ENCODE measurements around the gene TINCR.
"Not testable (repeated sequence)": the region's sequence is repeated elsewhere in the genome, so short reads cannot be mapped to it uniquely, and the experiment has no call there.

Gene TINCR

DNA sequence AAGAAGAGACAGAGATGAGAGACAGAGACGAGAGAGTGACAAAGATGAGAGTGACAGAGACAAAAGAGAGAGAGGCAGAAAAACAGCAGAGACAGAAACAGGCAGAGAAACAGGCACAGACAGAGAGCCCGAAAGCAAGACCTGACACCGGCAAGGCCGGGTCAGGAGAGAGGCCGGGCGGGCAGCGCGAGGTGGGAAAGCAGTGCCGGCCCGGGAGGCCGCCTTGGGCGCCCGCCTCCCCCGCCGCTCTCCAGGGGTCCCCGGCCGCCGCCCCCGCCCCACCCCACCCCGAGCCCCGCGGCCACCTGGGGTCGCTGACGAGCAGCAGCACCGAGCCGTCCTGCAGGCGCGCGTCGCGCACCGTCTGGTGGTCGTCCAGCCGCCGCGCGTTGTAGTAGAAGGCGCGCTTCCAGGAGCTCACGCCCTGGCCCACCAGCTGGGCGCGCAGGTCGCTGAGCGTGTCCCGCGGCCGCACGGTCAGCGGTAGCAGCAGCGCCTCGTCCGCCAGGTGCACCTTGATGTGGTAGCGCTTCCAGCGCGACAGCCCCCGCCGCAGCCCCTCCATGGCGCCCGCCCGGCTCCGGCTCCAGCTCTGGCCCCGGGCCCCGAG lies at the start of gene TINCR:
TINCR (minus strand) TSS at position 594 of the 610 bp plus-strand sequence.
- peaks cover 19 to 20% of the 10 kb centered on the region in 2 donors for H3K27me3 ChIP-seq (ENCODE audit: control insufficient read depth in 1 of 2, insufficient read depth in 2 of 2, low read length in 2 of 2)
- no peaks in the 10 kb centered on the region for H3K4me1 ChIP-seq (ENCODE audit: control insufficient read depth in 1 of 2, insufficient read depth in 2 of 2, low read length in 2 of 2)
- H3K36me3 ChIP-seq (ENCODE audit: control insufficient read depth in 1 of 2, insufficient read depth in 2 of 2, low read length in 2 of 2) = no peaks in the 10 kb centered on the region
- no peak within 1 kb of the TSS for H3K4me3 ChIP-seq (ENCODE audit: low read depth in 1 of 2, low read length in 2 of 2)
- no peak within 1 kb of the TSS for H3K27ac ChIP-seq (ENCODE audit: low read depth, low read length)
- no peak within 1 kb of the TSS for H3K9ac ChIP-seq (ENCODE audit: low read depth in 1 of 2, low read length in 2 of 2)
- no peaks in the 10 kb centered on the region for H3K9me3 ChIP-seq (ENCODE audit: control insufficient read depth in 1 of 2, low read length in 2 of 2)

DNA sequence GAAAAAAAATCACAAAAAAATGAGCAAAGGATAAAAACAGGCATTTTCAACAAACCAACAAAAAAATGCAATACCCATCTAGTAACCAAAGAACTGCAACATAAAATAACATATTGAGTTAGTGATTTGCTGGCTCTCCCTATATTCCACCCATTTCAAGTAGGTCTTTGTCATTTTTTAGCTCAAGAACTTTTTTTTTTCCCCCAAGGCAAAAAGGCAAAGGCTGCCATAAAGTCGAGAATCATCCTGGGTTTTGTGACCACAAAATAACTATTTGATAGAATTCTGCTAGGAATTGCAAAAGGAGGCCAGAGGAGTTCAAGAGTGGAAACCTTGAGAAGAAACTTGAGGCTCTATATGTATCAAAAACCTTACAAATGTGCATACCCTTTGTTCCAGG lies 49.3 kb upstream of the TINCR start:
- H3K9ac ChIP-seq (ENCODE audit: low read depth in 1 of 2, low read length in 2 of 2) = no peak overlapping the region
- no peak overlapping the region for H3K27ac ChIP-seq (ENCODE audit: low read depth, low read length)
- H3K36me3 ChIP-seq (ENCODE audit: control insufficient read depth in 1 of 2, insufficient read depth in 2 of 2, low read length in 2 of 2) = peaks cover 47 to 81% of the 10 kb centered on the region in 2 donors
- peaks cover 17 to 23% of the 10 kb centered on the region in 2 donors for H3K4me1 ChIP-seq (ENCODE audit: control insufficient read depth in 1 of 2, insufficient read depth in 2 of 2, low read length in 2 of 2)
- no peaks in the 10 kb centered on the region for H3K27me3 ChIP-seq (ENCODE audit: control insufficient read depth in 1 of 2, insufficient read depth in 2 of 2, low read length in 2 of 2)
- no peak overlapping the region for H3K4me3 ChIP-seq (ENCODE audit: low read depth in 1 of 2, low read length in 2 of 2)
- H3K9me3 ChIP-seq (ENCODE audit: control insufficient read depth in 1 of 2, low read length in 2 of 2) = no peaks in the 10 kb centered on the region

DNA sequence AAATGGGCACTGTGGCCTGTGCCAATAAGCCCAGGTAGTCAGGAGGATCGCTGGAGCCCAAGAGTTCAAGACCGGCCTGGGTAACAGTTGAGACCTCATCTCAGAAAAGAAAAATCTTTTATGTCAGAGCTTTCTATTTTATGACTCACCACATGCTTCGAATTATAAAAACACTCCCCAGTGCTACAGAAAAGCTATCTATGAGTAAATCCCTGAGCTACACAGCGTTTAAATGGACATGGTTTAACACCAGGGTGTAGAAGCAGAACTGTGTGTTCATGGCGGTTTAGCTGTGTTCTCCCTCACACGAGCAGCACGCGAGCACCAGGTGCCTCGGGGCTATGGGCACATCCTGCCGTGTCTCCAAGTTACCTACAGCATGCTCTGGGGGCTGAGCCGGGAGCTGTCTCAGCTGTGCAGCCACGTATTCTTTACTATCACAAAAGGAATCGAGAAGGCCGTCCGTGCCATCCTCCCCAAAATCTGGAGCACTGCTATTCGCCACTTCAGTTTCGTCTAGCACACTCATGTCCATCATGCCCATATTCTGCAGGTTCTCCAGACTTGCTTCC lies 48.1 kb upstream of the TINCR start:
- Histone ChIP-seq H3K27ac (ENCODE audit: low read depth, low read length) (no peak overlapping the region), H3K9me3 (ENCODE audit: control insufficient read depth in 1 of 2, low read length in 2 of 2) (no peaks in the 10 kb centered on the region), H3K9ac (ENCODE audit: low read depth in 1 of 2, low read length in 2 of 2) (no peak overlapping the region), H3K4me1 (ENCODE audit: control insufficient read depth in 1 of 2, insufficient read depth in 2 of 2, low read length in 2 of 2) (peaks cover 9 to 13% of the 10 kb centered on the region in 2 donors), H3K27me3 (ENCODE audit: control insufficient read depth in 1 of 2, insufficient read depth in 2 of 2, low read length in 2 of 2) (no peaks in the 10 kb centered on the region), H3K36me3 (ENCODE audit: control insufficient read depth in 1 of 2, insufficient read depth in 2 of 2, low read length in 2 of 2) (peaks cover 47 to 82% of the 10 kb centered on the region in 2 donors), H3K4me3 (ENCODE audit: low read depth in 1 of 2, low read length in 2 of 2) (no peak overlapping the region)

DNA sequence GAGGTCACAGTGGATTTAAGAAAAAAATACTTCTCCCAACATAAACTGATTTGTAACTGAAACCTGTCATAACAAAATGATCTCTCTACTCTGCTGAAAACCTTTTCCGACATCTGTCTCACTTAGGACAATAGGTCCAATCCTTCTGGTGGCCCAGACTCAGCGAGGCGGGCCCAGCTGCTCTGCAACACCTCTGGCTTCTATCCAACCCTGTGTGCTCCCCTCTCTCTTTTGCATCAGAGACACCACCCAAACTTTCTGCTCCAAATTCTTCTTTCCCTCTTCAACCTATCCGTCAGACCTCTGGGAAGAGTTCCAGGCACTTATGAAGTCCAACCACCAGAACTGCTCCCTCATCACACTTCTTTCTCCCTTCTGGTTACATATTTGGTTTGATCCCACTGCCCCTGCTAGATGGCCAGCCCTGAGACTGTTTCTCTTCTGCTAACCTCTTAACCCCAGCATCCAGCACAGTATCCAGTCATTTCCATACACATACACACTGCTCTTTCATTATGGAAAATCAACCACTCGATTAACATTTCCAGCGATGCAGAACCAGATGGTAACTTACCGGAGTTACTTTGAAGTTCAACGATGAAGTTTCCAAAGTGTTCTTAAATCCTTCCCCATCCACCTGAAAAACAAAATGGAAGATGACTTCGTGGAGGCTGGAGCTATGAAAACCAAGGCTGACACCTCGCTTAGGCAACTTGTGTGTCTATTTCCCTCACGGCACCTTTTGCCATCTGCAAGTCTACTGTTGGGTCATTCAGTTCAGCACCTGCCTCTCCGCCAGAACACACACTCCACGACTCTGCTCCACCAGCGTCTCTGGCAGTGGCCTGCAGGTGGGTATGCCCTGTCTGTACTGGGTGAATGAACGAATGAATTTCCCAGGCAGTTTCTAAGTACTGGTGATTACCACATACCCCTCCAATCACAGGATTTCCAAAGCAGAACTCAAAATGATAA lies 45.4 kb upstream of the TINCR start:
- Histone ChIP-seq H3K27me3 (ENCODE audit: control insufficient read depth in 1 of 2, insufficient read depth in 2 of 2, low read length in 2 of 2) (no peaks in the 10 kb centered on the region), H3K9me3 (ENCODE audit: control insufficient read depth in 1 of 2, low read length in 2 of 2) (no peaks in the 10 kb centered on the region)

DNA sequence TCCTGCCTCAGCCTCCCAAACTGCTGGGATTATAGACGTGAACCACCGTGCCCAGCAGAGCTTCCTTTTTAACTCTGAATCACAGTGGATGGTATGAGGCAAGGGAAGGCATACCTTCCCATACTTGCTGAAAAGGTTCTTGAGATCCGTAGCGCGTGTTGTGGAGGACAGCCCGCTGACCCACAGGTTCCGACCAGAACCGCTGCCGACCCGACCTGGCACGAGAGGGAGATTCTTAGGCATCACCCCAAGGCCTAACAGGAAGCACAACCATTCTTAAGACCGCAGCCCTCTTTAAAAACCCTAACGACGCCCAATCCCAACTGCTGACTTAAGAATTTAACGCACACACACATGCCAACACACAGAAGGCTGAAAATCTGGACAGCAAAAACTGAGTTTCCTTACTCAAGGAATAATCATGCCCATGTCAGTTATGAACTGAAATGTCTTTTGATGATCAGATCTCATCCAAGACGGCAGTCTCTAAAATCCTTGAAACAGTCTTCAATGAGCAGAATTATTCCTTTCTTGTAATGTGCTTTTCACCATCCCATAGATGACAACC lies 42.2 kb upstream of the TINCR start:
- Histone ChIP-seq H3K9me3 (ENCODE audit: control insufficient read depth in 1 of 2, low read length in 2 of 2) (no peaks in the 10 kb centered on the region), H3K27ac (ENCODE audit: low read depth, low read length) (no peak overlapping the region), H3K36me3 (ENCODE audit: control insufficient read depth in 1 of 2, insufficient read depth in 2 of 2, low read length in 2 of 2) (peaks cover 65 to 81% of the 10 kb centered on the region in 2 donors), H3K4me3 (ENCODE audit: low read depth in 1 of 2, low read length in 2 of 2) (no peak overlapping the region), H3K27me3 (ENCODE audit: control insufficient read depth in 1 of 2, insufficient read depth in 2 of 2, low read length in 2 of 2) (no peaks in the 10 kb centered on the region), H3K4me1 (ENCODE audit: control insufficient read depth in 1 of 2, insufficient read depth in 2 of 2, low read length in 2 of 2) (peaks cover 3 to 6% of the 10 kb centered on the region in 2 donors), H3K9ac (ENCODE audit: low read depth in 1 of 2, low read length in 2 of 2) (no peak overlapping the region)

More for the DNA sequence above, 45.4 kb upstream of the TINCR start:
- Histone ChIP-seq H3K4me1 (ENCODE audit: control insufficient read depth in 1 of 2, insufficient read depth in 2 of 2, low read length in 2 of 2) (no peaks in the 10 kb centered on the region), H3K4me3 (ENCODE audit: low read depth in 1 of 2, low read length in 2 of 2) (no peak overlapping the region), H3K27ac (ENCODE audit: low read depth, low read length) (no peak overlapping the region), H3K9ac (ENCODE audit: low read depth in 1 of 2, low read length in 2 of 2) (no peak overlapping the region), H3K36me3 (ENCODE audit: control insufficient read depth in 1 of 2, insufficient read depth in 2 of 2, low read length in 2 of 2) (peaks cover 61 to 84% of the 10 kb centered on the region in 2 donors)

DNA sequence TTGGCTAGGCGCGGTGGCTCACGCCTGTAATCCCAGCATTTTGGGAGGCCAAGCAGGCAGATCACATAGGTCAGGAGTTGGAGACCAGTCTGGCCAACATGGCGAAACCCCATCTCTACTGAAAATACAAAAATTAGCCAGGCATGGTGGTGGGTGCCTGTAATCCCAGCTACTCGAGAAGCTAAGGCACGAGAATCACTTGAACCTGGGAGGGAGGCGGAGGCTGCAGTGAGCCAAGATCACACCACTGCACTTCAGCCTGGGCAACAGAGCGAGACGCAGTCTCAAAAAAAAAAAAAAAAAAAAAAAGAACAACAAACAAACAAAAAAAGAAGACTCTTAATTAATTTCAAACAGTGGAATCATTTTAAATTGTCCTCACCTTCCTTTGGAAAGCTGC lies 41.0 kb upstream of the TINCR start:
- H3K36me3 ChIP-seq (ENCODE audit: control insufficient read depth in 1 of 2, insufficient read depth in 2 of 2, low read length in 2 of 2) = peaks cover 63 to 81% of the 10 kb centered on the region in 2 donors
- H3K9ac ChIP-seq (ENCODE audit: low read depth in 1 of 2, low read length in 2 of 2); H3K9me3 ChIP-seq (ENCODE audit: control insufficient read depth in 1 of 2, low read length in 2 of 2); H3K27me3 ChIP-seq (ENCODE audit: control insufficient read depth in 1 of 2, insufficient read depth in 2 of 2, low read length in 2 of 2); H3K27ac ChIP-seq (ENCODE audit: low read depth, low read length); H3K4me1 ChIP-seq (ENCODE audit: control insufficient read depth in 1 of 2, insufficient read depth in 2 of 2, low read length in 2 of 2); H3K4me3 ChIP-seq (ENCODE audit: low read depth in 1 of 2, low read length in 2 of 2): not testable (repeated sequence)

DNA sequence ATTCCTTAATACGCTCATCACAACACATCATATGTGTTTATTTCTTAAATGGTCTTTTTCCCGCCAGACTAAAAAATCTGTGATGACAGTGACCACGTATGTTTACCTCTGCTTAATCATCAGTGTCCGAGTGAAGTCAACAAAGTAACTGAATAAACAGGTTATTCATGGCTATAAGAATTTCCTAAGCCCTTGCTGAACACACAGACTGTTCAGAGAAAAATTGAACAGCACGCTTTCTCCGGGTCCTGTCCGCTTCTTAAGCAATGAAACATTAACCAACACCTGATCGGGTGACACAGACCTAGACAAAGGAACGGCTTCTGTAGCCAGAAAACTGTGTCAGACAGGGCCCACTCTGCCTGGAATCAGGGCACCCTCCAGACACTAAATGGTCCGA lies 40.5 kb upstream of the TINCR start:
- no peaks in the 10 kb centered on the region for H3K9me3 ChIP-seq (ENCODE audit: control insufficient read depth in 1 of 2, low read length in 2 of 2)
- peaks cover 63 to 81% of the 10 kb centered on the region in 2 donors for H3K36me3 ChIP-seq (ENCODE audit: control insufficient read depth in 1 of 2, insufficient read depth in 2 of 2, low read length in 2 of 2)
- H3K27ac ChIP-seq (ENCODE audit: low read depth, low read length) = no peak overlapping the region
- no peaks in the 10 kb centered on the region for H3K27me3 ChIP-seq (ENCODE audit: control insufficient read depth in 1 of 2, insufficient read depth in 2 of 2, low read length in 2 of 2)
- no peak overlapping the region for H3K9ac ChIP-seq (ENCODE audit: low read depth in 1 of 2, low read length in 2 of 2)
- H3K4me3 ChIP-seq (ENCODE audit: low read depth in 1 of 2, low read length in 2 of 2) = no peak overlapping the region
- H3K4me1 ChIP-seq (ENCODE audit: control insufficient read depth in 1 of 2, insufficient read depth in 2 of 2, low read length in 2 of 2) = peaks cover 3 to 6% of the 10 kb centered on the region in 2 donors

DNA sequence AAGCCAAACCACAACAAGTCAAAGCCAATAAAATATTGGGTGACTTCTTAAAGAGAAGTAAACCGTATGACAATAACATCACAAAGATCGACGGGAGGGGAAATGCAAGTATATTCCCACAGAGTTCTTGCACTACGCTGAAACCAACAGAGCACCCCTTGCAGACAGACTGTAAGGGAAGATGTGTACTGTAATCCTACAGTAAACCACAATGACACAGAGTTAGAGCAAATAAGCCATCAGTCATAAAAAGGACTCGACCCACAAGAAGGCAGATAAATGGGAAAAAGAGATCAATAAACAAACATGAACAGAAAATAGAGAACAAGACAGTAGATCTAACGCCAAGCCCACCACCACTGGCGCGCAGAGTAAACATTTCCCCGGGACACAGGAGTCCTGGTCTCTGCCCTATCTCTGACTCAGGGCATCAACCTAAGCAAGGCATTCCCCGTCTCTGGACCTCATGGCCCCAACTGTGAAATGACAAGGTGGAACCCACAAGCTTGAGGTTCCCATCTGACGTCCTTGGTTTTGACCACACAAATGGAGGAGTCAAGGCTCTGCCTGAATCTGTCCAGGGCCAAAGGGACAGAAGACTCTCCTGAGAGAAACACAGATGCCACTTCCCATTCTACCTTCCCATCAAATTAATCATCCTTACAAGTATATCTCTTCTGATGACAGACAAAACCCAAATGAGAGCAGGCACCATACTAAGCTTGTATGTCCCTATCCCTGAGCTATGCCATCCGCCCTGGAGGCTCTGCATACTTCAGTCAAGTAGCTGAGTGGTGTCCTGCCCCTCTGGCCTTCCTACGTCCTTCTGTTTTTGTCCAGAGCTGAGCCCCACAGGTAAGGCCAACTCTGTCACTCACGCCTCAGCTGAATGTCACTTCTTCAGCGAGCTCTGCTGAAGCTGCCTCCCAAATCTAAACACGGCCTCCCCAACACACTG lies 39.8 kb upstream of the TINCR start:
- Histone ChIP-seq H3K4me1 (ENCODE audit: control insufficient read depth in 1 of 2, insufficient read depth in 2 of 2, low read length in 2 of 2) (peaks cover 3 to 6% of the 10 kb centered on the region in 2 donors), H3K4me3 (ENCODE audit: low read depth in 1 of 2, low read length in 2 of 2) (no peak overlapping the region), H3K36me3 (ENCODE audit: control insufficient read depth in 1 of 2, insufficient read depth in 2 of 2, low read length in 2 of 2) (peaks cover 60 to 81% of the 10 kb centered on the region in 2 donors), H3K27ac (ENCODE audit: low read depth, low read length) (no peak overlapping the region), H3K9me3 (ENCODE audit: control insufficient read depth in 1 of 2, low read length in 2 of 2) (no peaks in the 10 kb centered on the region), H3K9ac (ENCODE audit: low read depth in 1 of 2, low read length in 2 of 2) (no peak overlapping the region), H3K27me3 (ENCODE audit: control insufficient read depth in 1 of 2, insufficient read depth in 2 of 2, low read length in 2 of 2) (no peaks in the 10 kb centered on the region)

DNA sequence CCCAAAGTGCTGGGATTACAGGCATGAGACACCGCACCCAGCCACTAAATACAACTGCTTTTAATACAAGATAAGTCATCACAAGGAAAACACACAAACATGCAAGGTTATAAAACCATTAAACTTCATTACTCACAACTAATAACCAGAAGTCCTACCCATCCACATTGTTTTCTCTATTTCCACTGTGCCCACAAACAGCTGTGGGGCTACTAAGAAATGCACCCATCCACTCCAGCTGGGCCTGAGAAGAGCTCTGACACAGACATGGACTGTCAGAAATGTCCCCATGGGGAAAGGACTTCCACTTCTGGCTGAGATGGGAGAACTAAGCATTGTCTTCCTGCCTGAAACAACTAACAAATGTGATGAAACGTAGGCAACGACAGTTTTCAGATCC lies 37.6 kb upstream of the TINCR start:
- no peak overlapping the region for H3K4me3 ChIP-seq (ENCODE audit: low read depth in 1 of 2, low read length in 2 of 2)
- peaks cover 3 to 6% of the 10 kb centered on the region in 2 donors for H3K4me1 ChIP-seq (ENCODE audit: control insufficient read depth in 1 of 2, insufficient read depth in 2 of 2, low read length in 2 of 2)
- H3K36me3 ChIP-seq (ENCODE audit: control insufficient read depth in 1 of 2, insufficient read depth in 2 of 2, low read length in 2 of 2) = peaks cover 53 to 83% of the 10 kb centered on the region in 2 donors
- H3K27ac ChIP-seq (ENCODE audit: low read depth, low read length) = no peak overlapping the region
- H3K27me3 ChIP-seq (ENCODE audit: control insufficient read depth in 1 of 2, insufficient read depth in 2 of 2, low read length in 2 of 2) = no peaks in the 10 kb centered on the region
- H3K9ac ChIP-seq (ENCODE audit: low read depth in 1 of 2, low read length in 2 of 2) = no peak overlapping the region
- H3K9me3 ChIP-seq (ENCODE audit: control insufficient read depth in 1 of 2, low read length in 2 of 2) = no peaks in the 10 kb centered on the region
